Measurements from ENCODE around the gene GNG7. TPM values are rescaled to one million over a fixed set of nuclear protein-coding genes. Genes with fewer than 3 reads are reported as not detected.
A peak's percentile ranks its signal among the peaks of the same experiment; 100 is the strongest.

GNG7 gene
- total RNA-seq, result 8.2 to 8.8 TPM (median 8.5 TPM) in 3 replicates

- Mint-ChIP-seq H3K27ac (peak within 1 kb of the TSS; percentile 78), H3K36me3 (no peaks in the 10 kb centered on the region), H3K4me1 (peaks cover 10% of the 10 kb centered on the region), H3K9me3 (no peaks in the 10 kb centered on the region), H3K4me3 (peak within 1 kb of the TSS; percentile 72), H3K27me3 (ENCODE audit: low read depth) (peaks cover 47% of the 10 kb centered on the region)
- peak; percentile 95 to 98 for DNase-seq (ENCODE audit: low spot score in 2 of 2, unreplicated experiment in 2 of 2)
- TF ChIP-seq, protein P1, sequence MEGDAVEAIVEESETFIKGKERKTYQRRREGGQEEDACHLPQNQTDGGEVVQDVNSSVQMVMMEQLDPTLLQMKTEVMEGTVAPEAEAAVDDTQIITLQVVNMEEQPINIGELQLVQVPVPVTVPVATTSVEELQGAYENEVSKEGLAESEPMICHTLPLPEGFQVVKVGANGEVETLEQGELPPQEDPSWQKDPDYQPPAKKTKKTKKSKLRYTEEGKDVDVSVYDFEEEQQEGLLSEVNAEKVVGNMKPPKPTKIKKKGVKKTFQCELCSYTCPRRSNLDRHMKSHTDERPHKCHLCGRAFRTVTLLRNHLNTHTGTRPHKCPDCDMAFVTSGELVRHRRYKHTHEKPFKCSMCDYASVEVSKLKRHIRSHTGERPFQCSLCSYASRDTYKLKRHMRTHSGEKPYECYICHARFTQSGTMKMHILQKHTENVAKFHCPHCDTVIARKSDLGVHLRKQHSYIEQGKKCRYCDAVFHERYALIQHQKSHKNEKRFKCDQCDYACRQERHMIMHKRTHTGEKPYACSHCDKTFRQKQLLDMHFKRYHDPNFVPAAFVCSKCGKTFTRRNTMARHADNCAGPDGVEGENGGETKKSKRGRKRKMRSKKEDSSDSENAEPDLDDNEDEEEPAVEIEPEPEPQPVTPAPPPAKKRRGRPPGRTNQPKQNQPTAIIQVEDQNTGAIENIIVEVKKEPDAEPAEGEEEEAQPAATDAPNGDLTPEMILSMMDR (IDR thresholded peaks at IDR 0.05; ENCODE audit: unreplicated experiment), result no peak
Measured at GRCh38 chr19:2702170-2703076, at the start of gene GNG7. Gene GNG7, minus strand, starts transcription at chr19:2702694. Its CDS starts 182,006 bp downstream, at chr19:2520688.

DNA sequence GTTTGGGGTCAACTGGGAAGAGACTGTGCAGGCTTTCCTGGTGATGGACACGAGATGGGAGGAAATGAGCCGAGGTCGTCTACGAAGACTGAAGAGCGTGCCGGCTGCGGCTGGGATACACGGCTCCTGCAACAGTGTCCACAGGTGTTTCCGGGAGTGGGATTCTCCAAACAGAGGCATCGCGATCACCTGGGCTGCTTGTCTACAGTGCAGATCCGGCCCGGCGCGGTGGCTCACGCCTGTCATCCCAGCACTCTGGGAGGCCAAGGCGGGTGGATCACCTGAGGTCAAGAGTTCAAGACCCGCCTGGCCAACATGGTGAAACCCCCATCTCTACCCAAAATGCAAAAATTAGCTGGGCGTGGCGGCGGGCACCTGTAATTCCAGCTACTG is 48.9 kb upstream of the GNG7 start:
- H3K4me1 Mint-ChIP-seq, result no peaks in the 10 kb centered on the region
- TF ChIP-seq, protein P1 (IDR thresholded peaks at IDR 0.05; ENCODE audit: unreplicated experiment), result no peak
- H3K9me3 Mint-ChIP-seq, result no peaks in the 10 kb centered on the region
- H3K27me3 Mint-ChIP-seq (ENCODE audit: low read depth), result peaks cover 13% of the 10 kb centered on the region
- peaks cover 8% of the 10 kb centered on the region for H3K36me3 Mint-ChIP-seq
- H3K27ac Mint-ChIP-seq, result no peak overlapping the region
- no peak overlapping the region for H3K4me3 Mint-ChIP-seq
- no peak for DNase-seq (ENCODE audit: low spot score in 2 of 2, unreplicated experiment in 2 of 2)

GRCh38 chr19:2750808-2751437 is 48.4 kb upstream of the GNG7 start:
- TF ChIP-seq, protein P1 (IDR thresholded peaks at IDR 0.05; ENCODE audit: unreplicated experiment), result no peak
- peaks cover 3% of the 10 kb centered on the region for H3K36me3 Mint-ChIP-seq
- H3K27ac Mint-ChIP-seq, result no peak overlapping the region

GRCh38 chr19:2747349-2747748 is 44.9 kb upstream of the GNG7 start:
- H3K27ac Mint-ChIP-seq, result no peak overlapping the region
- no peaks in the 10 kb centered on the region for H3K36me3 Mint-ChIP-seq
- no peak for DNase-seq (ENCODE audit: low spot score in 2 of 2, unreplicated experiment in 2 of 2)
- peaks cover 30% of the 10 kb centered on the region for H3K27me3 Mint-ChIP-seq (ENCODE audit: low read depth)
- TF ChIP-seq, protein P1 (IDR thresholded peaks at IDR 0.05; ENCODE audit: unreplicated experiment), result no peak
- no peaks in the 10 kb centered on the region for H3K4me1 Mint-ChIP-seq
- H3K4me3 Mint-ChIP-seq, result no peak overlapping the region
- H3K9me3 Mint-ChIP-seq, result no peaks in the 10 kb centered on the region

More at GRCh38 chr19:2750808-2751437, 48.4 kb upstream of the GNG7 start:
- no peak for DNase-seq (ENCODE audit: low spot score in 2 of 2, unreplicated experiment in 2 of 2)
- no peak overlapping the region for H3K4me3 Mint-ChIP-seq
- H3K27me3 Mint-ChIP-seq (ENCODE audit: low read depth), result peaks cover 15% of the 10 kb centered on the region
- H3K4me1 Mint-ChIP-seq, result no peaks in the 10 kb centered on the region
- H3K9me3 Mint-ChIP-seq, result no peaks in the 10 kb centered on the region

GRCh38 chr19:2744113-2744512 is 41.6 kb upstream of the GNG7 start:
- Mint-ChIP-seq H3K4me1 (peaks cover 5% of the 10 kb centered on the region), H3K27me3 (ENCODE audit: low read depth) (peaks cover 31% of the 10 kb centered on the region), H3K36me3 (no peaks in the 10 kb centered on the region), H3K4me3 (no peak overlapping the region), H3K27ac (no peak overlapping the region), H3K9me3 (no peaks in the 10 kb centered on the region)
- TF ChIP-seq, protein P1 (IDR thresholded peaks at IDR 0.05; ENCODE audit: unreplicated experiment), result no peak
- DNase-seq (ENCODE audit: low spot score in 2 of 2, unreplicated experiment in 2 of 2), result no peak
